Left colon (tissue), 2 donors: Measurements from ENCODE around the gene GMDS. TPM values are rescaled to one million over a fixed set of nuclear protein-coding genes. Genes with fewer than 3 reads are reported as not detected.

Experiments used
- ATAC-seq: fragments of 200-7000 bp; cut with Tn5 transposase; one replicate; pipeline ENCODE4 v1.9.1; 2020; ENCODE audit warnings: mild to moderate bottlenecking, moderate library complexity
- DNase-seq, 2 donors: peaks; one replicate each; pipeline ENCODE4 v3.0.0-alpha.2; 2020
- intact Hi-C, 2 donors: fragments of 100-400 bp; cut with DNase I in 1 of 2; cut with micrococcal nuclease in 1 of 2; formaldehyde crosslinking; loops; one replicate each; pipeline versions ENCODE4 v1.11.2 to v1.14.0; 2022; cut with DNase I, micrococcal nuclease
- total RNA-seq, 2 donors: library from RNA; stranded (reverse); fragmentation: NEBNext Ultra II Directional; extraction: Animal tissue kit (Norgen Biotek cat#: 25700); gene quantifications; one replicate each; pipeline ENCODE4 v1.2.1, GENCODE V29; 2021
- donor health status: DM: no; HTN: no; CAD: no.
- donor health status: DM: yes; HTN: yes; CAD: no.

GMDS gene
- total RNA-seq, 2 donors from 2014 or later, result 148 to 229 TPM

- no peak for ATAC-seq
- intact Hi-C loops, result no loop called here
- DNase-seq, result no peak
Measured at GRCh38 chr6:2034256-2034655, 211.1 kb downstream of the GMDS start.

- intact Hi-C loops, result no loop called here
- no peak for ATAC-seq
Measured at GRCh38 chr6:2033544-2033943, 211.9 kb downstream of the GMDS start.

GRCh38 chr6:2030682-2031244 is 214.6 kb downstream of the GMDS start:
- ATAC-seq (peak; percentile 64), DNase-seq (no peak)
- intact Hi-C loops, result no loop called here

More at GRCh38 chr6:2033544-2033943, 211.9 kb downstream of the GMDS start:
- DNase-seq, result no peak

GRCh38 chr6:2029952-2030351 is 215.5 kb downstream of the GMDS start:
- intact Hi-C loops, result no loop called here
- DNase-seq, result no peak
- no peak for ATAC-seq

GRCh38 chr6:2029130-2029794 is 216.1 kb downstream of the GMDS start:
- intact Hi-C loops, result no loop called here
- ATAC-seq (no peak), DNase-seq (no peak)

- intact Hi-C loops, result no loop called here
- ATAC-seq (peak; percentile 44), DNase-seq (no peak)
Measured at GRCh38 chr6:2028457-2029038, 216.9 kb downstream of the GMDS start.

- intact Hi-C loops, result no loop called here
- ATAC-seq, result no peak
- DNase-seq, result no peak
Measured at GRCh38 chr6:2026133-2026532, 219.3 kb downstream of the GMDS start.

- intact Hi-C loops, result no loop called here
- ATAC-seq (peak; percentile 99), DNase-seq (peak; percentile 74 to 91)
Measured at GRCh38 chr6:2021713-2022125, 223.7 kb downstream of the GMDS start.

GRCh38 chr6:2020909-2021308 is 224.5 kb downstream of the GMDS start:
- ATAC-seq (peak; percentile 32), DNase-seq (no peak)
- intact Hi-C loops, result no loop called here

GRCh38 chr6:2019051-2019450 is 226.4 kb downstream of the GMDS start:
- intact Hi-C loops, result no loop called here
- ATAC-seq, result no peak

GRCh38 chr6:2016040-2016439 is 229.4 kb downstream of the GMDS start:
- intact Hi-C loops, result no loop called here
- DNase-seq (no peak), ATAC-seq (no peak)

More at GRCh38 chr6:2019051-2019450, 226.4 kb downstream of the GMDS start:
- no peak for DNase-seq

- DNase-seq (no peak), ATAC-seq (no peak)
- intact Hi-C loops, result no loop called here
Measured at GRCh38 chr6:2008383-2008976, 236.9 kb downstream of the GMDS start.

GRCh38 chr6:2007165-2007564 is 238.2 kb downstream of the GMDS start:
- no peak for ATAC-seq
- intact Hi-C loops, result no loop called here
- DNase-seq, result no peak

GRCh38 chr6:2004888-2005287 is 240.5 kb downstream of the GMDS start:
- no peak for ATAC-seq
- intact Hi-C loops, result no loop called here
- DNase-seq, result no peak

- ATAC-seq, result no peak
- no peak for DNase-seq
- intact Hi-C loops, result no loop called here
Measured at GRCh38 chr6:2000962-2001361, 244.4 kb downstream of the GMDS start.

GRCh38 chr6:1997702-1998101 is 247.7 kb downstream of the GMDS start:
- intact Hi-C loops, result no loop called here
- ATAC-seq (no peak), DNase-seq (no peak)

GRCh38 chr6:1995636-1996035 is 249.8 kb downstream of the GMDS start:
- DNase-seq (no peak), ATAC-seq (no peak)
- intact Hi-C loops, result no loop called here

GRCh38 chr6:1993042-1993441 is 252.4 kb downstream of the GMDS start:
- intact Hi-C loops, result no loop called here

GRCh38 chr6:1991332-1991878 is 254.0 kb downstream of the GMDS start:
- intact Hi-C loops, result no loop called here
- ATAC-seq, result no peak
- DNase-seq, result no peak

More at GRCh38 chr6:1993042-1993441, 252.4 kb downstream of the GMDS start:
- DNase-seq, result no peak
- no peak for ATAC-seq

- no peak for ATAC-seq
- intact Hi-C loops, result no loop called here
- DNase-seq, result no peak
Measured at GRCh38 chr6:1988843-1989242, 256.6 kb downstream of the GMDS start.
